ENCODE results near the gene LRPAP1. TPM values are rescaled to one million over a fixed set of nuclear protein-coding genes. Genes with fewer than 3 reads are reported as not detected.
"Not testable (repeated sequence)": the region's sequence is repeated elsewhere in the genome, so short reads cannot be mapped to it uniquely, and the experiment has no call there.

The LRPAP1 gene
- total RNA-seq, 1 donor from 2014 or later: 117 TPM

DNA sequence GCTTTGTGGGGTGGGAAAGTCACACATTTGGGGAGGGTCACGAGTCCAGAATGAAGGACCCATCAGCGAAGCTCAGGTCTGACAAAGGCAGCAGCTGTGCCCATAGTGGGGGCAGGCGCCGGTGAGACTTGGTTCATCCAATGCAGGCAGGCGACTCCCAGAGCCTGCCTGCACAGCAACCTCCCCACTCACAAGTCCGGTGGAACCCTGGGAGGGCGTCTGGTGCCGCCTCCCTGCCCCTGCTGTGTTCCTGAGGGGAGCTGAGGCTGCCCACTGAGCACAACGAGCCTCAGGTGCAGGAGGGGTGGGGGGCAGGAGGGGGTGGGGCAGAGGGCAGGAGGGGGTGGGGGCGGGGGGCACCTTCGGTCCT is 13.7 kb downstream of the LRPAP1 start:
- no peak for DNase-seq

DNA sequence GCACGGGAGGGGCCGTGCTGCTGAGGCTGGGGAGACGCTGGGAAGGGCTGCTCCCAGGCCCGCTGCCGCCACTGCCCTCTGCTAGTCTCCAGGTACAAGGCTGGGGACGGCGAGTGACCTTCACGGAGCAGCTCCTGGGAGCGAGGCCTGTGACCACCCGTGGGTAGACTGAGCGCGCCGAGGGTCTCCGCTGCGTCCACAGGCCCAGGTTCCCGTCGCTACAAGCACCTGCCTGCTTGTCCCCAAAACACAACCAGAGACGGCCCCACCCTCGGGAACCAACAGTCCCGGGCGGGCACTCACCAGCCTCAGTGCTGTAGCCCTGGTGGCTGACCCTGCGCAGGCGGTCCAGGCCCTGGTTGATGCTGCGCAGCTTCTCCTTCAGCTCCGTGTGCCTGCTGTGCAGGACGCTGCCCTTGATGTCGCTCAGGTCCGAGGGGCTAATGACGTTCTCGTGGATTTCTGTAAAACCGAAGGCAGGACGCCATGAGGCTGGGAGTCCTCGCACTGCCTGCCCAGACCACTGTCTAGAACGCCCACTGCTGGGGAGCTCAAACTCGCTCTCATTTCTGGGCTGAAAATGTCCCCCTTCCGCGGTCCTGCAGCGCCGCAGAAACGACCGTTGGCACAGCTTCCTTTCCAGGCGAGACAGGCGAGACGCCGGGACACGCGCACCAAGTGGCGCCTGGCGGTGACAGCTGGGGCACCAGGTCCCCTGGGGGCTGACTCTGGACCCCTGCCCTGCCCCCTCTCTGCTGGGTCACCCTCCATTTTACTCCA is 14.3 kb downstream of the LRPAP1 start:
- no peak for DNase-seq

DNA sequence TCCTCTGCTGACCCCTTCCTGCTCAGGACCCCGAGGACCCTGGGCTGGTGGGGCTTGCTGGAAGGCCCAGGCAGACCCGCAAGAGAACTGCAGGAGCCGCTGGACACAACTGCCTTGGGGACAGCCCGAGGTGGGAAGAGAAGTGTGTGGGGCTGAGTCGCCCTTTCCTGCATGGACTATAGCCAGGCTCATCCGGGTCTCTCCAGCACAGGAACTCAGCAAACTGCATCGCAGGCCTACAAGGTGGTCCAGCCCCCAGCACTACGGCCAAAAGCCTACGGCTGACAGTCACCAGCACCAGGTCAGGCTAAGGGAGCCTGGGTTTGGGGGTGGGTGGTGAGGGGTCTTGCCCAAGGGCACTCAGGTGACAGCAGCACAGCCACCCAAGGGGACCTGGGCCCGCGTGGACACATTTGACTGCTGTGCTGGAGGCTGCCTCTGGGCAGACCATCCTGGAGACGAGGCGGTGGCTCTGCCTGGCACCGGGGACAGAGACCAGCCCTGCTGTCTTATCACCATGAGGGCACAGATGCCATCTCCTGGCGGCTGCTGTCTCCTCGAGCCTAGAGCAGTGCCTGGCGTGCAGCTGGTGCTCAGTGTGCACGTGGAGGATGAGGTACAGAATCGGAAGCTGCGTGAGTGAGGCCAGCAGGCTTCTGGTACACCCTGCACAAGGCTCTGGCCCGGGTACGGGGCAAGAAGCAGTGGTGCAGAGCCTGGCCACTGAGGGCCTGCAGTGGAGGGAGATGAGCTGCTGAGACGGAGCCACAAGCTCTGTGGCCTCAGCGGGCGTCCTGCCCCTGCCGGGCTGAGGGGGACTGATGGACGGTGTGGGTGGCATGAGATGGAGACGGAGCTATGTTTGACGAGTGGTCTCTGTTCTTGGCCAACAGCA is 15.1 kb downstream of the LRPAP1 start:
- DNase-seq: no peak

DNA sequence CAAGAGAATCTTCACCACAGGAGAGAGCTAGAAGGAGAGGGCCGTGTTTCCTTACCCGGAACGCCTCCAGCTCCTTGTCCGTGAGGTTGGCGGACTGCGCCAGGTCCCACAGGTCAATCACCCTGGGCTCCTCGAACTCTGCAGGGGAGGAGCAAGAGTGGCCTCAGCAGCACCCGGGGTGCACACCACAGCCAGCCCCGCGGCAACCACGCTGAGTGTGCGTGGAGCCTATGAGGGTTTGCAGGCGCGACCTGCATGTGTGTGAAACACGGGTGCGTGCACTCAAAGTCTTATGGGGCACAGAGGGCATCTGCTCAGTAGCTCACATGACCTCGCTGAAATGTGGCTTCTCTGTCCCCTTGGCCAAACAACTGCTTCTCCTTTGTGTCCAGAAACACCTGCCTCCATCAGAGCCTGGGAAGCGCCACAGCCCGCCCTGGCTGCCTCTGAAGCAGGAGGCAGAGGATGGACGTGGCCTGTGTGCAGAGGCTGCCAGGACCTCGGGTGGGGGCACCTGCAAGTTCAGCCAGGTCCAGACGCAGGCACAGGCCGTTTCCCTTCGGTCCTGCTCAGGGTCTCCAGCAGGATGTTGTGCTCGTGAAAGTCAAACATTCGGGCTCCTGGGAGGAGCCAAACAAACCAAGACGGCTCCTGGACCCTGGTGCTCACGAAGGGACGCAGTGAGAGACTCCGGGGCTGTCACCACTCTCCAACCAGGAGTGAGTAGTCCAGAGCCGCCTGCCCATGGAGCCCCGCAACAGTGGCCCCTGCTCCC is 16.0 kb downstream of the LRPAP1 start:
- no peak for DNase-seq

DNA sequence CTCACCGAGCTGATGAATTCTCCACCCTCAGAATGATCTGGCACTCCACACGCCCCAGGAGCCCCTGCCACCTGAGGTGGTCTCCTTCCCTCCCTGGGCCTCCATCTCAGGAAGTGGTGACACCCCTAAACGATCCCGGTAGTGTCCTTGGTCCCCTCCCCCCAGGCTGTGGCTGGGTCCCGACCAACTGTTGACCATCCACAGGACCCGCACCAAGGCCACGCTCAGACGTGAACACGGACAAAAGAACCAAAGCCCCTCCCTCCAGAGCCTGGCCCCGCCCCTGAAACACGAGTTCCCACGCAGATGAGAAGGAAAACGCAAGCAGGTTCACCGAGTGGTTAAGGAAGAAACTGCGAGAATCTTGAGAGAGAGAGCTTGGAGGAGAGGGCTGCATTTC is 16.6 kb downstream of the LRPAP1 start:
- no peak for DNase-seq

DNA sequence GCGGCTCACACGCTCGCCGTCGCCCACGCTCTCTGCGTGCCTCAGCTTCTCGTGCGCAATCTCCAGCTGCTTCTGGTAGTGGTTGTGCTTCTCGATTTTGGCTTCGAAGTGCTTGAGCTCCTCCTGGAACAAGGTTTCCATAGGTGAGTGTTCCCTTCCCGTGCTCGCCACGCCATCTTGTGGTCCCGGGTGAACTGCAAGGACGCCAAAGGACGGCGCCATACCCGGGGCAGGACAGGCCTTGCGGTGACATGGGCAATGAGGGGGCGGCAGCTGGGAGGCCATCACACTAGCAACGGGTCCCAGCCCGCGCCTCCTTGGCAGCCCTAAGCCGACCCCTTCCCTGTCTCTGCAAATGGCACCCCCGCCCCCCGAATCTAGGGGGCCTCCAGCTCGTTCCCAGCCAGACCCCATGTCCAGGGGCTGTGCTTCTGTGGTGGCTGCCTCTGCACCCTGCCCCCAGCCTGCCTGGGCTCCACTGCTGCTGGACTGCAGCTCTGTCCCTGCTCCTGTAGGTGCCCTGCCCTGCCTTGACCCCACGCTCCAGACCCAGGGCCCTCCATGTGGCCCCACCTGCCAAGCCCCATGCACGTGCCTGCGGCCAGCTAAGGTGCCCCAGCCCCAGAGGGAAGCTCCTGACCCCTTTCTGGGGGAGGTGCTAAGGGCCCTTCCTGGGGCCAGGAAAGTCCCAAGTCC is 17.3 kb downstream of the LRPAP1 start:
- DNase-seq: no peak

DNA sequence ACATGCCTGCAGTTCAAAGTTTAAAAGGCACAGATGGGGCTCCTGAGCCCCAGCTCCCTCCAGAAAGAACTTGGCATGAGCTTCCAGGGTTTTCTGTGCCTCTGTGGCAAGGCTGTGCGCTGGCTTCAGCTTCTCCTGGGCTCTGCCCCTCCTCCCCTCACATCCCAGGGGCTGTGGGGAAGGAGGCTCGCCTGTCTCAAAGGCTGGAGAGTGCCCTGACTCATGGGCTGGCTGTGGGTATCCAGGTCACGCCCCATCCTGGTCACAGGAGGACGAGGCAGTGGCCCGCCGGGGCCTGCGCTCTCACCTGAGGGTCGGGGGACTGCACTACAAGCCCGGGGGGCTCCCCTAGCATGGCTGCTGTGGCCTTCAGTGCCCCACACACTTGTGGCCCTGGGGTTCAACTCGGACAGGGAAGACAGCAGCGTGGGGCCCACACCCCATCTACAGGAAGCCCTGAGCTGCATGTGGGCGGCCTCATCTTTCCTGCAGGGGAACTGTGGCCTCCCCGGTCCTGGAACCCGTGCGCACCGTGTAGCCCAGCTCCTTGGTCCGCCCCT is 17.9 kb downstream of the LRPAP1 start:
- no peak for DNase-seq

DNA sequence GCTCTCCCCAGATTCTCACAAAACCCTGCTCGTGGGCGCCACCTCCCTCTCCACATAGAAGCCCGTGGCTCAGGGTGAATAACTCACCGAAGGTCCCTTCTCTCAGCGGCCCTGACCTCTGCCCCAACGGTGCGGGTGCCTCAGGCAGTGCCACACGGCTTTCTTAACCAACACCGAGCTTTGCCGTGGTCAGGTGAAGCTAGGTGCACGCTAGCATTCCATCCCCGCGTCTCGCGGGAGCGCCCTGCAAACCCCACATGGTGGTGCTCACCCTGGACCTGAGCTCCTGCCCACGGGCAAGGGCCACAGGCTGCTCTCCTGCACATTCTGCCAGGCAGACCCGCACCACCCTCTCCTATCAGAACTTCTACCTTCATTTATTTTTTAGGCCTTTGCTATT is 18.4 kb downstream of the LRPAP1 start:
- no peak for DNase-seq

DNA sequence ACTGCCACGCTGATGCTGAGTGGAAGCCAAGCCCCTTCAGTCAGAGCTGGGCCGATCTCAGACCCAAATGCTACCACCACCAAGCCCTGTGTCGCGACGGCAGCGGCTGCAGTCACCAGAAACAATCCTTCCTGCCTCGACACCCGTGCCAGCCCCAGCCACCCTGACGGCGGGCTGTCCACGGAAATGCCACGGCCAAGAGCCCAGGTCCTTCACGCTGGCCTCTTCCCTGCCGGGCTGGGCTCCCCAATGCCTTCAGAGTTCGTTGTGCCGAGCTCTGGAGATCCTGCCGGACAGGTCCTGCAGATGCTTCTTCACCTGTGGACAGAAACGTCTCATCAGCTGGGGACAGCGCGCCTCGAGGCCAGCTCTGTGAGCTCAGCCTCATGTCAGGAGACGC is 19.5 kb downstream of the LRPAP1 start:
- DNase-seq: no peak

DNA sequence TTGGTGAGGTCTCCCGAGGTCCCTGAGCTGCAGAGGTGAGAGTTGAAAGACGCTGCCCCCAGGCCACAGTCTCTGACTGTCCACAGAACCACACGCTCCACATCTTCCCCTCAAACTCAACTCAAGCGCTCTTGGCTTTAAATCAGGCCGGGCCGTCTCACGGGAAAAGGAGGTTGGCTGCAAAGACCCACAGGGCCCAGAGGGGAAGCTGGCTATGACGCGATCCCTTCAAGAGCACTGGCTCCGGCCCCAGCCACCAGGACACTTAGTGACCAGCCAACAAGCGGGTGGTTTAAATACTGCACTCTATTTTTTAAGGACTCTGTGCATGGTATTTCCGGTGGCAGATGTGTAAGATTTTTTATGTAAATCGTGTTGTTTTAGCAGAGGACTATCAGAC is 19.9 kb downstream of the LRPAP1 start:
- DNase-seq: no peak

DNA sequence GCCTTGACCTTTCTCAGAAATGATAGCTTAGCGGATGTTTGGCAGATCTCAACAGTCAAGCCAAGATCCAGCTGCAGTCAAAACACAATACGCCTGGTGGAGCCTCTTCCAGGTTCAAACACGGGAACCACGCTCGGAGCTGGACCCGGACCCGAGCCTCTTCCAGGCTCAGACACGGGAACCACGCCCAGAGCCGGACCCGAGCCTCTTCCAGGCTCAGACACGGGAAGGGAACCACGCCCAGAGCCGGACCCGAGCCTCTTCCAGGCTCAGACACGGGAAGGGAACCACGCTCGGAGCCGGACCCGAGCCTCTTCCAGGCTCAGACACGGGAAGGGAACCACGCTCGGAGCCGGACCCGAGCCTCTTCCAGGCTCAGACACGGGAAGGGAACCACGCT is 20.6 kb downstream of the LRPAP1 start:
- DNase-seq: not testable (repeated sequence)

DNA sequence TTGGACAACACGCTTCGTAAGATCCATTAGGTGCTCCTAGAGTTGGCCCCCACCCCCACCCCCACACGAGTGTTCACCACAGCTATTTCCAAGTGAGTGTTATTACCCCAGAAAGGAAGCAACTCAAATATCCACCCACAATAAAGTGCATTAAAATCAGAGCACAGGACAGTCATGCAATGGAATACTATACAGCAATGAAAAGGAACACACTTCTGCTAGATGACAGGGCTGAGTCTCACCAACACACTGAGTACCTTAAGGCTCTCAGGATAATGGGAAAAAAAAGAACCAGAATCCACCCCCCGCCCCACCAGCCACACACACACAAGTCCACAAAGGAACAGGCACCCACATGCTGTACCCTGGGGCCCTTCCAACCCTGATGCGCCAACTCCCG is 21.0 kb downstream of the LRPAP1 start:
- no peak for DNase-seq

DNA sequence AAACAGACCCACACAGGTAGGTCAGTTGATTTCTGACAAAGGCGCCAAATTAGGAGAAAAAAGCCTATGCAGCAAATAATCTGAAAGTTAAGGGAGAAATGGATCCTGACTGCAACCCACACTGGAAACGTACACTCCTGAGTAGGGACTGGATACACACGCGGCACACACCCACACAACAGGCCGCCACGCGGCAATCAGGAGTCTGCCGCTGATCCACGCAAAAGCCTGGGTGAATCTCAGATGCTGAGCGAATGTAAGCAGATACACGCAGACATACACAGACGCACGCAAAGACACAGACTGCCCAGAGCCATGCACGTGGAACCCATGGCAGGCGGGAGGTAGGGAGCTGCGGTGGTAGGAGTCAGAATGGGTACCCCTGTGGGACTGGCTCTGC is 21.7 kb downstream of the LRPAP1 start:
- DNase-seq: no peak

DNA sequence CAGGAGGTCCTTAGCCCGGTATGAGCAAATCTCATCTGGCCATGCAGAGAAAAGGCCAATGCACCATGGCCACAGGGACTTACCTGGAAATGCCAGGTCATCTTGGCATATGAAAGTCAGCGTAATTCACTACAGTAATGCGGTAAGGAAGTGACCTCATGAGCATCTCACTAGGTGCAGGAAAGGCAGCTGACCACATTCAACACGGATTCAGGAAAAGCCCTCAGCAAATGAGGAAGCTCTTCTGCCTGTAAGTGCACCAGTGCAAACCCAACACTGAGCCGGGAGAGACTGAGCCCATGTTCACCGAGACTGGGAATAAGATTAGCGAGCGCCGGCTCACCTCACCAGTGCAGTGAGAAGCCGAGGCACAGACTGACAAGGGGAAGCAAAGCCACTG is 23.7 kb downstream of the LRPAP1 start:
- DNase-seq: no peak

DNA sequence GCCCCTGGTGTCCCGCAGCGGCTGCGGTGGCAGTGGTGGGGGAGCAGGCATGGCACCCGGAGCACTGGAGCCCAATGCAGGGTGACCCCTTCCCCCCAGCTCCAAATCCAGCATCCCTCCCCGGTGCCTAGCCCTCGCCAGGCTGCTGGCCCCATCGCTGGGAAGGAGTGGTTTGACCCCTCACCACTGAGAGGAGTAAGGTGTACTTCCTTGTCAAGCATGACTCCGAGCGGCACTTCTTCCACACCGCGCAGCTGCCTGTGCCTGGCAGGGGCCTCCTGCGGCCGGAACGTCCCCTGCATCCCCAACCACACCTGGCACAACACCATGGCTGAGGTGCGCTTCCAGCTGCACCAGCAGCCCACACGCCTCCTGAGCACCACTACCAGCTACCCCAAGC is 27.0 kb downstream of the LRPAP1 start:
- DNase-seq: no peak

DNA sequence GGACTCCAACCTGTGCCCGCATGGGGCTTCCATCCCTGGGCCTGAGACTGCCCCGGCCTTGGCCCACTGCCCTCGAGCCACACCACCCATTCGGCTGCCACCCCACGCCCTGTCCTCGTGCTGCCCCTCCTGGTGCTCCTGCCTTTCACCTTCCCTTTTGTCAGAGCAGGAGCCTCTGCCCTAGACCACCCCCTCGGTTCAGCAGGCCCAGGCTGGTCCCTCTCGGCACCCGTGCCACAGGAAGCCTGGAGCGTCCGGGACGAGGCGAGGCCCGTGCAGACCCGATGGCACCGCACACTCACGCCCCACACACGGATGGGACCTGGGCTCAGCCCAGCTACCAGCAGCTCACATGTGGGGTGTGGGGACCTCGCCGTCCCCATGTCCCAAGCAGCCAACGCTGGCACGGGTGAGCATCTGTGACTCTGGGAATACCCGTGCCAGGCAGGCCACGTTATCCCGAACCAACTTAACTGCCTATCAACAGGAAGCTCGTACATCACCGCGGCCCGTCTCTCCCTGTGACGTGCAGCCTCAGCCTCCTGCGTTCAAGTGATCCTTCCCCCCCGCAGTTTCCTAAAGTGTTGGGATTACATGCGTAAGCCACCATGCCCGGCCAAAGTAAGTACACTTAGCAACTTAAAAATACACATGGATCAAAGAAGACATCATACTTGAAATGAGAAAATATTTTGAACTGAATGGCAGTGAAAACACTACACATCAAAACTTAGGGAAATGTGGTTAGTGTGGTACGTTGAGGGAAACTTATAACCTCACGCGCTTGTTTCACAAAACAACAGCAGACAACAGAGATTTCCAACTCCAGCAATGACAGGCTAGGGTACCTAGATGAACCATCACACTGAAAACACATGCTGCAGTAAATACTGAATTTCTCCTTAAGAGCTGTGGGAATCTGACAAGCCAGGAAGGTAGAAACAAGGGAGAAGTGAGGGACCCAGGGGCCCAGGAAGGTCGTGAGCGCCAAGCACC is 29.0 kb downstream of the LRPAP1 start:
- DNase-seq: no peak

DNA sequence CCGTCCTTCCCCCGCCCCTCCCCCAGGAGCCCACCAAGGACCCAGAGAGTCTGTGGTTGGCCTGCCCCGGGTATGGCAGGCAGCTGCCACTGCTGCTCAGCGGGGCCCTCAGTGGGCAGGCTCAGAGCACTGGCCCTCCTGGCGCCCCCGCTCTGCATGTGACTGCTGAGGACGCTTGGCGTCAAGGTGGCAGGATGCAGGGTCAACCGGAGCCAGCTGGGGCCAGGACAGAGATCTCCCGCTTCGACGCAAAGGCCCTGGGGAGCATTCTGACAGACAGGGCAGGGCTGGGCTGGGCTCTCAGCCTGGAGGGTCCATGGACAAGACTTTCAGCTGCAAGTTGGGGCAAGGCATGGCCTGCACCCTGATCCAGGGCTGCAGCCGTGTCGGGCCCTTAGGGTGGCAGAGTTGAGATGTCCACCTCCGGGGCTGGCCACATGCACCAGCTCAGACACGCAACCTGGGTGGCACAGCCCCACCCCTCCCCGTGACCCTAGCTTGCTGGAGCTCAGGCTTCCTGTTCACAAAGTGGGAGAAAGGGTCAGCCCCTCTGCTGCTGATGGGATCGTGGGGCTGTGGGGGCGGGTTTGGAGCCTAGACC is 30.3 kb downstream of the LRPAP1 start:
- no peak for DNase-seq

DNA sequence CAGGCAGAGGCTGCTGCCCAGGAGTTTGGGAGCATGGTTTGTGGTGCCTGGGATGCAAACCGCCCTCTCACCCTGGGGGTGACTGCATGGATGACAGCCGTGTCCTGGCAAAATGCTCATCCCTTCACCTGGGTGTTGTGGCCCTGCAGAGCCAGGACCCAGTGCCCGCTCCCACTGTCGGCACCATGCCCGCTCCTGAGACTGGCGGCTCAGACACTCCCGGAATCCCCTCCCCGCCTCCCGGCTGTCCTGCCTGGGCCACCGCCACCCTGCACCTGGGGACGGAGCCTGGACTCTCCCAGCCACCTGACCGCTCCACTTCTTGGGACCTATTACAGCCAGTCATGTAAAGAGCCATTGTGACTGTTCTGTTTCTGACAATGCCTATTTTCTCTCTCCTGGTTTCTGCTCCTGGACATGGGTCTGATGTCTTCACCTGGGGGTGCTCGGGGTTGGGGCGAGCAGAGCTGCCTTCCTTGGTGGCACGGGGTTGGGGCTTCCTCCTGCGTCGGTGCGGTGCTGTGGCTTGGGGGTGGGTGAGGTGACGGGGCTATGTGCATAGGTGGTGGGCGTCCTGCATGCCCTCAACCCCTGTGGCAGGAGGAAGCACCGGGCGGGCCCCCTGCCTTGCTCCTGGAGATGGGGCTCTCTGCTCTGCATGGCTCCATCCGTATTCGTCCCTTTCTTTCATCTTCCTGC is 30.9 kb downstream of the LRPAP1 start:
- DNase-seq: no peak

DNA sequence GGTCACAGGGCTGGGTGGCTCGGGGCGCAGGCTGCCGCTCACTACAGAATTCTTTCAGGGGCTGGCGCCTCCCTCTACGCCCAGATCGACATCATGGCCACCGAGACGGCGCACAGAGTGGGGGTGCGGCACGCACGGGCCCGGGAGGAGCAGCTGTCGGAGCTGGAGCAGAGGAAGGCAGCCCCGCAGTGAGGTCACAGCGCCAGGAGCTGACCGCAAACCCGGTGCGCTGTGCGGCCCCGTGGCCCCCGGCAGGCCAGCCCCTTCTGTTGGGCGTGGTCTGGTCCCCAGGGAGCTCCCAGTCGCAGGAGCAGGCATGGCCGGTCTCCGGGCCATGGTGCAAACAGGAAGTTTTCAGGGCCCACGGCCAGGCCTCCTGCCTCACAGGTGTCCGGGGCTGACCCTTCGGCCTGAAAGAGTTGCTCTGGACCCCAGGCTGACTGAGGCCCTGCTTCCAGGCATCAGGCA is 31.6 kb downstream of the LRPAP1 start:
- no peak for DNase-seq

Data from tongue (tissue), 2 donors.